Right lobe of liver (tissue), 6 donors: ENCODE data around the gene ESR2. TPM values are rescaled to one million over a fixed set of nuclear protein-coding genes. Genes with fewer than 3 reads are reported as not detected.

Source experiments
- ATAC-seq, 4 donors: fragments of 200-7000 bp; cut with Tn5 transposase; one replicate each; pipeline ENCODE4 v1.9.1; 2020; ENCODE audit warnings: mild to moderate bottlenecking in 4 of 4, moderate library complexity in 4 of 4
- DNase-seq, 3 donors: peaks; one replicate each; pipeline ENCODE4 v3.0.0-alpha.2; 2020
- H3K27ac ChIP-seq, 3 donors: fragments of 200-600 bp; one replicate each; pipeline ENCODE4 v1.8.0; 2022
- H3K27me3 ChIP-seq, 2 donors: fragments of 200-600 bp; one replicate each; pipeline ENCODE4 v1.8.0; 2022
- H3K36me3 ChIP-seq, 4 donors: fragments of 200-600 bp; sonication (generic) in 1 of 4; one replicate each; pipeline versions ENCODE4 v1.5.1 to v1.8.0; 2017 to 2022; ENCODE audit warnings: control low read depth in 1 of 4
- H3K4me1 ChIP-seq, 4 donors: fragments of 200-600 bp; sonication (generic) in 1 of 4; one replicate each; pipeline versions ENCODE4 v1.5.1 to v1.8.0; 2017 to 2022; ENCODE audit warnings: control low read depth in 1 of 4
- H3K4me3 ChIP-seq, 3 donors: fragments of 200-600 bp; one replicate each; pipeline ENCODE4 v1.8.0; 2022
- H3K9me3 ChIP-seq, 4 donors: fragments of 200-600 bp; sonication (generic) in 1 of 4; one replicate each; pipeline versions ENCODE4 v1.5.1 to v1.8.0; 2017 to 2022; ENCODE audit warnings: control low read depth in 1 of 4
- POLR2A ChIP-seq: fragments of 450-650 bp; IDR thresholded peaks from one replicate; pipeline ENCODE4 v1.6.1; 2017; ENCODE audit warnings: antibody characterized with exemption, mild to moderate bottlenecking
- WGBS: methylation state at CpG from one replicate; pipeline ENCODE4 v1.1.6; 2018; ENCODE audit warnings: low coverage, low lambda C conversion rate; ENCODE audit not compliant: insufficient coverage; ENCODE audit errors: missing lambda C conversion rate; 5-methylcytosine and 5-hydroxymethylcytosine counted together
- intact Hi-C, 2 donors: fragments of 100-400 bp; cut with DNase I; formaldehyde crosslinking; loops; one replicate each; pipeline versions ENCODE4 v1.11.2 to v1.14.1; 2022
- total RNA-seq, 6 experiments: library from RNA; depleted of rRNA in 2 of 6; stranded (reverse); fragments of >200 nt in 2 of 6; fragmentation: NEBNext Ultra II Directional in 3 of 6; extraction: Animal tissue kit (Norgen Biotek cat#: 25700) in 3 of 6; gene quantifications; one replicate each; pipeline versions ENCODE4 v1.1.0 to v1.2.4, GENCODE V29; 2016 to 2023
- TF ChIP-seq, protein P1 (sequence below), 4 donors: fragments of 200-600 bp in 3 of 4; fragments of 450-650 bp in 1 of 4; IDR thresholded peaks; one replicate each; pipeline versions ENCODE4 v1.5.1 to v1.8.0; 2016 to 2022; ENCODE audit warnings: antibody characterized with exemption in 4 of 4, mild to moderate bottlenecking in 2 of 4
- donor health status: DM: no; HTN: yes; CAD: no.
- donor health status: DM: no; HTN: no; CAD: no.
- donor health status: DM: no; HTN: no; CAD: no.
- donor health status: DM: no; HTN: yes; CAD: no.
- donor health status: DM: no; HTN: yes; CAD: no.

Gene ESR2
- total RNA-seq, 6 experiments from 2014 or later: 0.04 TPM; not detected in 5

- H3K27ac ChIP-seq: no peak overlapping the region
- H3K4me3 ChIP-seq: no peak overlapping the region
- intact Hi-C loops: no loop called here
- 95% methylated on average over 2 of the region's 2 CpGs for WGBS
- H3K4me1 ChIP-seq: no peaks in the 10 kb centered on the region
- H3K9me3 ChIP-seq: no peaks in the 10 kb centered on the region
- TF ChIP-seq POLR2A: no peak
- TF ChIP-seq, protein P1, sequence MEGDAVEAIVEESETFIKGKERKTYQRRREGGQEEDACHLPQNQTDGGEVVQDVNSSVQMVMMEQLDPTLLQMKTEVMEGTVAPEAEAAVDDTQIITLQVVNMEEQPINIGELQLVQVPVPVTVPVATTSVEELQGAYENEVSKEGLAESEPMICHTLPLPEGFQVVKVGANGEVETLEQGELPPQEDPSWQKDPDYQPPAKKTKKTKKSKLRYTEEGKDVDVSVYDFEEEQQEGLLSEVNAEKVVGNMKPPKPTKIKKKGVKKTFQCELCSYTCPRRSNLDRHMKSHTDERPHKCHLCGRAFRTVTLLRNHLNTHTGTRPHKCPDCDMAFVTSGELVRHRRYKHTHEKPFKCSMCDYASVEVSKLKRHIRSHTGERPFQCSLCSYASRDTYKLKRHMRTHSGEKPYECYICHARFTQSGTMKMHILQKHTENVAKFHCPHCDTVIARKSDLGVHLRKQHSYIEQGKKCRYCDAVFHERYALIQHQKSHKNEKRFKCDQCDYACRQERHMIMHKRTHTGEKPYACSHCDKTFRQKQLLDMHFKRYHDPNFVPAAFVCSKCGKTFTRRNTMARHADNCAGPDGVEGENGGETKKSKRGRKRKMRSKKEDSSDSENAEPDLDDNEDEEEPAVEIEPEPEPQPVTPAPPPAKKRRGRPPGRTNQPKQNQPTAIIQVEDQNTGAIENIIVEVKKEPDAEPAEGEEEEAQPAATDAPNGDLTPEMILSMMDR (IDR thresholded peaks at IDR 0.05): no peak
- H3K27me3 ChIP-seq: no peaks in the 10 kb centered on the region
- no peak for ATAC-seq
- H3K36me3 ChIP-seq: peaks cover 0 to 10% (median 0%) of the 10 kb centered on the region in 4 donors
- DNase-seq: no peak
Observed at GRCh38 chr14:64064447-64064846, 229.7 kb downstream of the ESR2 start.

DNA sequence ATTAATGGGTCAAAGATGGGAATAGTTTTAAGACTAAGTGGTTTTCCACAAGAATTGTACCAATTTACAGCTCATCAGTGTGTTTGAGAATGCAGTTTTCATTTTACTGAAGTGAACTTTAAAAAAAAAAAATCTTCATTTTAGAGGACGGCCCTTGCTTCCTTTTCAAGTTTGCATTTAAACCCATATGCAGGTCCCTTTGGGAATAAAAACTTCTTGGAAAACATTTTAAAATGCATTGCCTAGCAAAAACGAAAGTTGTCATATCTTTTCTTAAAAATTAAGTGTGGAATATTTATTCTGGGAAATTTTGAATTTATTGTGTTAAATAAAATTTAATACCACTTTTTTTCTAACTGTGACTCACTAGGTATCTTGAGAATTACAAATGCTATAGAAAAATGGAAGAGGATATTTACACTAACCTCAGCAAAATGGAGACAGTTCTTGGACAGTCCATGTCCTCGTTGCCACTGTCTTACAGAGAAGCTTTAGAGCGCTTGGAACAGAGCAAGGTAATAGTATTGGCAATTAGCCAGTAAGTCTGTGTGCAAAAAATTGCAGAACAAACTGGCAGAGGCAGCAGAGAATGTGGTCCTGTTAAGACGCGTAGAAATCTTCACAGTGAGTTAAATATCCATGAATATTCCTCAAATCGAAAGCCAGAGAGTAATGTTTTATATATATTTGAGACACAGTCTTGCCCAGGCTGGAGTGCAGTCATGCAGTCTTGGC lies 231.6 kb downstream of the ESR2 start:
- H3K27me3 ChIP-seq: no peaks in the 10 kb centered on the region
- DNase-seq (no peak), ATAC-seq (no peak)
- intact Hi-C loops: no loop called here
- no peak overlapping the region for H3K27ac ChIP-seq
- H3K4me1 ChIP-seq: no peaks in the 10 kb centered on the region
- TF ChIP-seq, protein P1 (IDR thresholded peaks at IDR 0.05): no peak
- TF ChIP-seq POLR2A: no peak
- peaks cover 0 to 10% (median 0%) of the 10 kb centered on the region in 4 donors for H3K36me3 ChIP-seq
- H3K4me3 ChIP-seq: no peak overlapping the region
- H3K9me3 ChIP-seq: no peaks in the 10 kb centered on the region
- WGBS: 82% methylated on average over 7 of the region's 7 CpGs

GRCh38 chr14:64061706-64062105 lies 232.5 kb downstream of the ESR2 start:
- intact Hi-C loops: no loop called here
- TF ChIP-seq POLR2A: no peak
- TF ChIP-seq, protein P1 (IDR thresholded peaks at IDR 0.05): no peak

DNA sequence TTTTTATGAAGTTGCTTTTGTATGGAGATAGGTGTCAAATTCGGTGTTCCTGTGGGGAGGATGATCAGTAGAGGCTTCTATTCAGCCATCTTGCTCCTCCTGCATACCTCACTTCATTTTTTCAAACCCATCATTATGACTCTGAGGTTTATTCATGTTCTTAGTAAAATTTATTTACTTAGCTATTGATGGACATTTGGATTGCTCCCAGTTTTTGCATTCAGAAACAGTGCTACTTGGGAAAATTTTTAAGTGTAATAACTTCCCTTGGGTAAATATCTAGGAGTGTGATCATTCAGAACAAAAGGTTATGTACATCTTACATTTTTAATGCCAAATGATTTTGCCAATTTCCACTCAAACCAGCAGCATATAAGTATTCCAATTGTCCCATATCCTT lies 233.1 kb downstream of the ESR2 start:
- H3K27ac ChIP-seq: no peak overlapping the region
- intact Hi-C loops: no loop called here
- no peaks in the 10 kb centered on the region for H3K27me3 ChIP-seq
- H3K36me3 ChIP-seq: peaks cover 0 to 10% (median 0%) of the 10 kb centered on the region in 4 donors
- no peaks in the 10 kb centered on the region for H3K4me1 ChIP-seq
- TF ChIP-seq POLR2A: no peak
- TF ChIP-seq, protein P1 (IDR thresholded peaks at IDR 0.05): no peak
- no peak for ATAC-seq
- 64% methylated on average over 1 of the region's 1 CpG for WGBS
- no peak for DNase-seq
- no peaks in the 10 kb centered on the region for H3K9me3 ChIP-seq
- no peak overlapping the region for H3K4me3 ChIP-seq

More at GRCh38 chr14:64061706-64062105, 232.5 kb downstream of the ESR2 start:
- DNase-seq (no peak), ATAC-seq (no peak)
- H3K27ac ChIP-seq: no peak overlapping the region
- H3K4me3 ChIP-seq: no peak overlapping the region
- no peaks in the 10 kb centered on the region for H3K4me1 ChIP-seq
- peaks cover 0 to 10% (median 0%) of the 10 kb centered on the region in 4 donors for H3K36me3 ChIP-seq
- no peaks in the 10 kb centered on the region for H3K27me3 ChIP-seq
- 94% methylated on average over 1 of the region's 1 CpG for WGBS
- no peaks in the 10 kb centered on the region for H3K9me3 ChIP-seq
